Naive thymus-derived CD8-positive, alpha-beta T cell (primary cell): ENCODE measurements around the gene CTU2. TPM values are rescaled to one million over a fixed set of nuclear protein-coding genes. Genes with fewer than 3 reads are reported as not detected.

Source experiments
- ATAC-seq, 2 donors: fragments of 150-1000 bp; cut with Tn5 transposase in 1 of 2; sonication (Bioruptor Pico), chemical (Tn5 transposase) in 1 of 2; 1 replicate in 1 of 2; 2 replicates in 1 of 2; pipeline ENCODE4 v1.10.0; 2021; ENCODE audit warnings: mild to moderate bottlenecking in 2 of 2, moderate library complexity in 2 of 2
- POLR2A ChIA-PET: fragments of 350-600 bp; sonication (Branson Sonifier 250); formaldehyde crosslinking; loops from one replicate; lab custom pipeline; 2021; ENCODE audit warnings: antibody characterized with exemption; lab: Charles Lee
- DNase-seq, 10 donors: peaks; one replicate each; pipeline versions ENCODE4 v3.0.0 to v3.0.0-alpha.2; 2020 to 2022
- H3K27ac Mint-ChIP-seq, 10 donors: one replicate each; pipeline ENCODE4 v1.8.0; 2020 to 2022; ENCODE audit warnings: mild to moderate bottlenecking in 10 of 10, mixed read lengths in 10 of 10, moderate library complexity in 4 of 10, inconsistent platforms in 1 of 10
- H3K27me3 Mint-ChIP-seq, 5 donors: one replicate each; pipeline ENCODE4 v1.8.0; 2021 to 2022; ENCODE audit warnings: mixed read lengths in 5 of 5
- H3K36me3 Mint-ChIP-seq, 3 donors: one replicate each; pipeline ENCODE4 v1.8.0; 2020 to 2022; ENCODE audit warnings: mixed read lengths in 3 of 3, mild to moderate bottlenecking in 2 of 3, inconsistent platforms in 1 of 3
- H3K4me1 Mint-ChIP-seq, 4 donors: one replicate each; pipeline ENCODE4 v1.8.0; 2021 to 2022; ENCODE audit warnings: mixed read lengths in 4 of 4
- H3K4me3 Mint-ChIP-seq, 10 donors: one replicate each; pipeline ENCODE4 v1.8.0; 2020 to 2022; ENCODE audit warnings: mild to moderate bottlenecking in 10 of 10, mixed read lengths in 10 of 10, moderate library complexity in 6 of 10, inconsistent platforms in 1 of 10
- H3K9me3 Mint-ChIP-seq, 9 donors: one replicate each; pipeline ENCODE4 v1.8.0; 2020 to 2022; ENCODE audit warnings: mixed read lengths in 9 of 9, mild to moderate bottlenecking in 3 of 9, inconsistent platforms in 1 of 9, moderate library complexity in 1 of 9
- polyA plus RNA-seq, 3 donors: library from polyadenylated mRNA; unstranded; fragments of 300-500 nt; fragmentation: Illumina TruSeq; gene quantifications; one replicate each; pipeline ENCODE4 v1.2.3, GENCODE V29; 2021
- total RNA-seq, 8 experiments: library from RNA in 2 of 8; stranded (reverse) in 2 of 8; gene quantifications; one replicate each; pipeline ENCODE4 v1.2.3 and lab custom pipeline; 2021 to 2026

Gene CTU2
- total and polyA plus RNA-seq, 5 experiments from 2014 or later: 16.9 to 31.5 (median 21.9) TPM

DNA sequence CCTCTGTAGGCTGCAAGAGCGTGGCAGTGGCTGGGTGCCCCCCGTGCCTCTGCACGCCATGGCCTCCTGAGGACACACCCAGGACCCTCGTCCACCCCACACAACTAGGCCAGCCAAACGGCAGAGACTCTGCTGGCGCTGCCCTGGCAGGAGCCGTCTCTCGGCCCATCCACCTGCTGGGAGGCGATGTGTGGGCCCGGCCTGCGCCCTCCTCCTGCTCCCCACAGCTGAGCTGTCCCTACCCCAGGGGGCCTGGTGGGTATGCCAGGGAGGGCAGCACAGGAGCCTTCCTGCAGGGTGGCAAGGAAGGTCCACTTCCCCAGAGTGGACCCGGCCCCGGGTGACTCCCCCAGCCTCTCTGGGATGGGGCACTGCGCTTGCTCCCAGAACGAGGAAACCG lies 7.1 kb upstream of the CTU2 start:
- Mint-ChIP-seq H3K4me3 (peak overlapping the region in 4 of 10 donors; percentile 41 to 99 (median 97)), H3K9me3 (no peaks in the 10 kb centered on the region), H3K27me3 (no peaks in the 10 kb centered on the region), H3K4me1 (peaks cover 21 to 63% (median 54%) of the 10 kb centered on the region in 4 donors), H3K27ac (peak overlapping the region in 8 of 10 donors; percentile 28 to 100 (median 92)), H3K36me3 (peaks cover 0 to 27% (median 6%) of the 10 kb centered on the region in 3 donors)
- DNase-seq: no peak
- no peak for ATAC-seq
- POLR2A ChIA-PET: interaction anchor here (0.7 to 8.7 kb wide), 4 partner anchors 8 to 49 kb away, joined by 4 to 100 read pairs (median 50); partner anchors contain the start of genes CYBA and SNAI3

DNA sequence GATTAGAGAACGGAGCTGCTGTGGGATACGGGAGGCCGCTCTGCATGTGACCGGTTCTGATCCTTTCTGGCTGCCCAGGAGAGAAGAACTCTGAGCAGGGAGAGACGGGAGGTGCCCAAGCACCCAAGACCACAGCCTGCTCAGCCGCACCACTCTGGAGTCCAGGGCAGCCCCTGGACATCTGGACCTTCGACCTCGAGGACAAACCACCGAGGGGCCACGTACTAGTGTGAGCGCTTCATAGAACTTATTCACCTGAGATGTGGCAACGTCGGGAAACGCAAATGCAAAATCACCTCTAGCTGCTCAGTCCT lies 6.0 kb upstream of the CTU2 start:
- peak overlapping the region; percentile 88 to 100 (median 96) for H3K27ac Mint-ChIP-seq
- H3K4me3 Mint-ChIP-seq: peak overlapping the region; percentile 93 to 99 (median 96)
- peaks cover 0 to 27% (median 6%) of the 10 kb centered on the region in 3 donors for H3K36me3 Mint-ChIP-seq
- DNase-seq: peak in 1 of 10 donors; percentile 39
- H3K4me1 Mint-ChIP-seq: peaks cover 27 to 69% (median 61%) of the 10 kb centered on the region in 4 donors
- H3K27me3 Mint-ChIP-seq: no peaks in the 10 kb centered on the region
- H3K9me3 Mint-ChIP-seq: no peaks in the 10 kb centered on the region
- POLR2A ChIA-PET: interaction anchor here (0.7 to 8.7 kb wide), 18 partner anchors 8 to 547 kb away, joined by 3 to 100 read pairs (median 8); partner anchors contain the start of genes CYBA, GALNS, MVD and SNAI3
- ATAC-seq: no peak

DNA sequence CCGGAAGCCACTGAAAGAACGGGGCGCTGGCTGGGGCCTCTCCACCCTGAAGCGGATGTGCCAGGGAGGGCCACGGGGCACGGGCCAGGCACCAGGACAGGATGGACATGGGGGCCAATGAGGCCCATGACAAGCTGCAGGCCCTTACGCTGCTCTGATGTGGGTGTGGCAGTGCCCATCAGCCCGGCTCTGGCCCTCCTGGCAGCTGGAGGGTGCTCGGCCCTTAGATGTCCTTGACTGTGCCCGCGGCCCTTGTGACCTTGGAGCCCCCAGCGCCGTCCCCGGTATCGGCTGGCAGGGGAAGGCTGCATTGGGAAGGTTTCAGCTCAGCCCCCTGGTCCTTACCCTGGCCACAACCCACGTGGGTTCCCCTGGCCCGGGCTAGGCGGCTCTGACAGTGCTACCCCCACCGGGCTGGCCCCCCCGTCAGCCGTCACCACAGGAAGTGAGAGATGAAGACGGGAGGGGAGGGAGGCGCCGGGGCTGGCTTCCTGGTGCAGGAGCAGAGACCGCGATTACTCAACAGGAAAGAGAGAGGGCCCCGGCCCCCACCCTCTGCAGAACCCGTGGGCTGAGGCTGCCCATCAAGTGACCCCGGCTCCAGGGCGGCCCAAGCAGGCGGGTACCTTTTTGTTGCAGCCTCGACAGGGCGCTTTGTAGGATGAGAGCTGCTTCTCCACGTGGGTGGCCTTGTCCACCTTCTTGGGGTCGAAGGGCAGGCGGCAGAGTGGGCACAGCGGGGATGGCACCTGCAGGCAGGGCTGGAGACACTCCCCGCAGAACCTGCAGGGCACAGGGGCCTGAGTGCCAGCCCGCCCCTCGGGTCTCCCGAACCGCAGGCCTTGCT lies 5.4 kb upstream of the CTU2 start:
- H3K27ac Mint-ChIP-seq: peak overlapping the region; percentile 88 to 100 (median 96)
- H3K4me3 Mint-ChIP-seq: peak overlapping the region; percentile 93 to 99 (median 96)
- POLR2A ChIA-PET: interaction anchor here (0.5 to 8.7 kb wide), 24 partner anchors 9 to 547 kb away, joined by 3 to 100 read pairs (median 6); partner anchors contain the start of genes CDT1, CYBA, GALNS and MVD

DNA sequence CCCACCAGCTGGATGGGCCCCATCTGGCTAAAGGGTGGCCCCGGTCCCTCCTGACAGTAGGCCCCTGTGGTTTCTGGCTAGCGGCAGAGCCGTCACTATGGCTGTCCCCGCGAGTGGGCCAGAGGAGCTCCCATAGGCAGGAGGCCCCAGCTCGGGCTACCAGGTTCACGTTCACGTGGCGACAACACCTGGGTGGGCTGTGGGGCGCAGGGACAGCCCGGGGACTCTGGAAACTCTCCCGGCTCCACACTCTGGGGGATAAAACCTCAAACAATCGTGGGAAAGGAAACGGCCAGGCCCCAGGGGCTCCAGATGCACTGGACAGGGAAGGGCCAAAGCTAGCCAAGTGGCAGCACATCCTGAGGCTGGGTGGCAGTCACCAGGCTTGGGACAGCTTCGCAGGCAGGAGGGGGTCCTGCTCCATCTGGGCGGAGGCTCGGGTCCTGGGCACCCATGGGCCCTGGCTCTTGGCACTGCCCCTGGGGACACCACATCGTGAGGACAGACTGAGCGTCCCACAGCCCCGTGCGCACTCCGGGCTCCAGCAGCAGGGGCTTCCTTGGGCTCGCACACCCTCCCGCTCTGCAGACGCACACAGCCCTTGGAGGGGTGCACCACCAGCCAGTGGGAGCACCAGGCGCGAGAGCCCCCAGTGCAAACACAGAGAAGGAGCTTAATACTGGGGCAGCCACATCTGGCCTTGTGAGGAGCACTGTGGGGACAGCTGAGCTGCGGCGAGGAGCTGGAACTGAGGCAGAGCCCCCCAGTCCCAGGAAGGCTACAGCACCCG lies 4.5 kb upstream of the CTU2 start:
- H3K4me3 Mint-ChIP-seq: peak overlapping the region; percentile 93 to 99 (median 96)
- H3K4me1 Mint-ChIP-seq: peaks cover 28 to 73% (median 64%) of the 10 kb centered on the region in 4 donors
- ATAC-seq (no peak), DNase-seq (peak in 3 of 10 donors; percentile 20 to 40 (median 32))
- H3K27me3 Mint-ChIP-seq: no peaks in the 10 kb centered on the region
- POLR2A ChIA-PET: interaction anchor here (0.7 to 8.7 kb wide), 20 partner anchors 9 to 447 kb away, joined by 3 to 100 read pairs (median 8); partner anchors contain the start of genes CDT1, CYBA, GALNS and MVD
- H3K9me3 Mint-ChIP-seq: no peaks in the 10 kb centered on the region
- H3K27ac Mint-ChIP-seq: peak overlapping the region; percentile 88 to 100 (median 96)
- H3K36me3 Mint-ChIP-seq: peaks cover 0 to 22% (median 6%) of the 10 kb centered on the region in 3 donors

More for the DNA sequence above, 5.4 kb upstream of the CTU2 start:
- Mint-ChIP-seq H3K4me1 (peaks cover 28 to 72% (median 63%) of the 10 kb centered on the region in 4 donors), H3K36me3 (peaks cover 0 to 24% (median 6%) of the 10 kb centered on the region in 3 donors), H3K9me3 (no peaks in the 10 kb centered on the region), H3K27me3 (no peaks in the 10 kb centered on the region)
- ATAC-seq (peak; percentile 68 to 72), DNase-seq (peak; percentile 82 to 97 (median 94))

- POLR2A ChIA-PET: interaction anchor here (0.6 to 8.7 kb wide), 23 partner anchors 10 to 236 kb away, joined by 3 to 100 read pairs (median 7); partner anchors contain the start of genes CDT1, CYBA, GALNS and MVD
- H3K4me3 Mint-ChIP-seq: peak overlapping the region; percentile 93 to 99 (median 96)
- H3K27me3 Mint-ChIP-seq: no peaks in the 10 kb centered on the region
- peaks cover 32 to 77% (median 70%) of the 10 kb centered on the region in 4 donors for H3K4me1 Mint-ChIP-seq
- no peaks in the 10 kb centered on the region for H3K9me3 Mint-ChIP-seq
- H3K27ac Mint-ChIP-seq: peak overlapping the region; percentile 88 to 100 (median 96)
- H3K36me3 Mint-ChIP-seq: peaks cover 0 to 16% (median 6%) of the 10 kb centered on the region in 3 donors
- peak in 3 of 10 donors; percentile 10 to 49 (median 32) for DNase-seq
- no peak for ATAC-seq
These were observed 3.7 kb upstream of the CTU2 start for GRCh38 chr16:88702371-88703210.

GRCh38 chr16:88703486-88704309 lies 2.6 kb upstream of the CTU2 start:
- no peaks in the 10 kb centered on the region for H3K9me3 Mint-ChIP-seq
- ATAC-seq (peak; percentile 37 to 40), DNase-seq (peak; percentile 61 to 91 (median 76))
- POLR2A ChIA-PET: interaction anchor here (0.6 to 8.7 kb wide), 20 partner anchors 11 to 274 kb away, joined by 3 to 100 read pairs (median 4); partner anchors contain the start of genes CYBA, GALNS, MVD and SNAI3
- peak overlapping the region; percentile 93 to 99 (median 96) for H3K4me3 Mint-ChIP-seq
- H3K27me3 Mint-ChIP-seq: no peaks in the 10 kb centered on the region
- peak overlapping the region; percentile 88 to 100 (median 96) for H3K27ac Mint-ChIP-seq
- H3K36me3 Mint-ChIP-seq: peaks cover 0 to 7% (median 4%) of the 10 kb centered on the region in 3 donors
- peaks cover 28 to 68% (median 62%) of the 10 kb centered on the region in 4 donors for H3K4me1 Mint-ChIP-seq

DNA sequence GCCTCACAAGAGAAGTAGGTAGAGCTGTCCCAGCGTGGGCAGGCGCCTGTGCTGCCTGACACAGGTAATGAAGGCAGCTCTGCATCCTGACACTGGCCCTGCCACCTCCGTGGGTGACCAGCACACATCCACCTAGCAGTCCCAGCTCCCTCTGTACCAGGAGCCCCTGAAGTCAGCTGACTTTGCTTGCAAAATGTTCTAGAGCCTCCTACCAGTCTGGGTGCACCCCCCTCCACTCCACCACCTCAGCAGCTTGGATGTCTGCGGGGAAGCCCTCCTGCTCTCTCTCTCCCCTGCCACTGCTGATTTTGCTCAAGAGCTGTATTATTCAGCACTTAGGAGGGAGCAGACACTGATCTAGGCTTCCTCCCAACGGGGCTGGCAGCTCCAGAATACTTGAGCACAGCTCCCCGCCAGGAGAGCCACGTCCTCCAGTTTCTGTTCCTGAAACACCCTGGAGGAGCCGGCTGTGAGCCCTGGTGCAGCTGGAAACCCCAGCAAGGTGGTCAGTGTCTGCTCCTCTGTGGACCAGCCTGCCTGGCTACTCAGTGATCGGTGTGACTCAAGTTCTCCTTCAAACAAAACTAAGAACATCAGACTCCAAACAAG lies 1.1 kb upstream of the CTU2 start:
- Mint-ChIP-seq H3K4me1 (peaks cover 24 to 65% (median 57%) of the 10 kb centered on the region in 4 donors), H3K27ac (peak overlapping the region; percentile 88 to 100 (median 96))
- ATAC-seq: peak; percentile 7 to 17

DNA sequence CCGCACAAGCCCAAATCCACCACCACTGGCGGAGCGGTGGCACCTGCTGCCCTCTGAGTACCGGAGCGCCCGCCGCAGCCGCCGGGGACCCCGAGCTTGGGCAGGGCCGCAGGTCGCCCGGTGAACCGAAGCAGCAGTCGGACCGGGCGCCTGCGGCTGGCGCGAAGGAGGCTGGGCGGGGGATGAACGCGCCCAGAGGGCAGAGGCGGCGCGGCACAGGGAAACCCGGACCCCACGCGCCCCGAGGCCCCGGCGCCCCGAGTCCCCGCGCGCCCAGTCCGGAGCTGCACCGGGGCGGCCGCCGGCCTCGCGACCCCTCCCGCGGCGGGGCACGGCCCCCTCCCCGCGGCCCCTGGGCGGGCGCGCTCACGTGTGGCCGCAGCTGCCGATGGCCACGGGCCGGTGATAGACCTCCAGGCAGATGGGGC lies 488 bp upstream of the CTU2 start:
- H3K4me1 Mint-ChIP-seq: peaks cover 23 to 59% (median 57%) of the 10 kb centered on the region in 4 donors
- H3K9me3 Mint-ChIP-seq: no peaks in the 10 kb centered on the region
- peak overlapping the region; percentile 88 to 100 (median 96) for H3K27ac Mint-ChIP-seq
- peak overlapping the region; percentile 93 to 99 (median 96) for H3K4me3 Mint-ChIP-seq
- DNase-seq (peak in 2 of 10 donors; percentile 24 to 28), ATAC-seq (peak; percentile 8 to 9)
- POLR2A ChIA-PET: interaction anchor here (0.7 to 8.7 kb wide), 15 partner anchors 10 to 88 kb away, joined by 3 to 100 read pairs (median 4); partner anchors contain the start of gene MVD
- no peaks in the 10 kb centered on the region for H3K27me3 Mint-ChIP-seq
- peaks cover 0 to 4% (median 0%) of the 10 kb centered on the region in 3 donors for H3K36me3 Mint-ChIP-seq

More for the DNA sequence above, 1.1 kb upstream of the CTU2 start:
- peaks cover 0 to 4% (median 0%) of the 10 kb centered on the region in 3 donors for H3K36me3 Mint-ChIP-seq
- H3K4me3 Mint-ChIP-seq: peak overlapping the region; percentile 93 to 99 (median 96)
- DNase-seq: peak in 7 of 10 donors; percentile 46 to 63 (median 56)
- H3K27me3 Mint-ChIP-seq: no peaks in the 10 kb centered on the region
- POLR2A ChIA-PET: interaction anchor here (0.7 to 8.7 kb wide), 17 partner anchors 9 to 89 kb away, joined by 3 to 100 read pairs (median 3); partner anchors contain the start of gene MVD
- no peaks in the 10 kb centered on the region for H3K9me3 Mint-ChIP-seq

DNA sequence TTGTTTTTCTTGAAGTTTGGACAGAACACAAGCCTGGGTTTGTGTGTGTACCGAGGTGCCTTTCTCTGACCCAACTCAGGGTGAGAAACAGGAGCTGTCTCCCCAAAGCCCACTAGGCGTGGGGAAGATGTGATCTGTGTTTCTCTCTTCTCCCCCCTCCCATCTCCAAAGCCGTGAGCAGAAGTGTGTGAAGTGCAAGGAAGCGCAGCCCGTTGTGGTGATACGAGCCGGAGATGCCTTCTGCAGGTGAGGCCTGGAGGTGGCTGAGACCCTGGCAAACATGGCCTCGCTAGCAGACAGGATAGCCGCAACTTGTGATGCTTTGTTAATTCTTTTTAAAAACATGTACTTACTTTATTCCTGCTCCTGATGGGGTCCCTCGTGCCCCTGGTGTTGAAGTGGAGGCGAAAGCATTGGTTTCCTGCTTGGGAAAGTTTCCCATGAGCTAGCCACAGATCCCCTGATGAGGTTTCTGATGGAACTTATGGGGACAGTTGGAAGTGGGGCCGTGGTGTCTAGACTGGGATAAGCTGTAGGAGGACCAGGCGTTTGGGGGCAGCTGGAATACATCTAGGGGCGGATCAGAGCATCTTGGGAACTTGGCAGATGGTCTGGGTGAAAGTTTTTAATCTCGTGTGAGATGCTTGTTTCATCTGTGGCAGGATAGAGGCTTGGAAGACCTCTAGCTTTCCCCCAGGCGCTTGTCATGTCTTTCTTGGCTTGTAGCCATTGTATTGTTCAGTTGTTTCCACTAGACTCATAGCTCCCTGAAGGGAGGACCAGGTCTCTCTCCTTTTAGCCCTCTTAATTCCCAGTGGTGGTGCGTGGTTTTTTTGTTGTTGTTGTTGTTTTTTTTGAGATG lies 893 bp downstream of the CTU2 start:
- H3K4me1 Mint-ChIP-seq: peaks cover 25 to 62% (median 50%) of the 10 kb centered on the region in 4 donors
- no peak for DNase-seq
- POLR2A ChIA-PET: interaction anchor here (0.6 to 8.5 kb wide), 7 partner anchors 15 to 96 kb away, joined by 3 to 67 read pairs (median 5); partner anchors contain the start of gene MVD
- ATAC-seq: no peak
- H3K9me3 Mint-ChIP-seq: no peaks in the 10 kb centered on the region
- H3K27ac Mint-ChIP-seq: peak overlapping the region; percentile 57 to 93 (median 88)
- no peaks in the 10 kb centered on the region for H3K27me3 Mint-ChIP-seq
- peaks cover 0 to 4% (median 0%) of the 10 kb centered on the region in 3 donors for H3K36me3 Mint-ChIP-seq
- H3K4me3 Mint-ChIP-seq: peak overlapping the region; percentile 75 to 99 (median 82)
